CD4-positive, alpha-beta T cell treated with Interleukin-12 subunit alpha and Interleukin-12 subunit beta, for 1 hour (primary cell): ENCODE results near the gene STEAP2.

Experiments used
- DNase-seq: peaks from one replicate; pipeline ENCODE4 v3.0.0-alpha.2; 2020

Gene STEAP2

GRCh38 chr7:90276033-90276728, 64.6 kb downstream of the STEAP2 start:
- no peak for DNase-seq
